HG02870 (cell line): ENCODE results near the gene SNX30.

Experiments used
- ATAC-seq: cut with Tn5 transposase; IDR thresholded peaks from one replicate; pipeline ENCODE4 v1.9.1; 2021; ENCODE audit warnings: mild to moderate bottlenecking, moderate library complexity; ENCODE audit not compliant: unreplicated experiment

The SNX30 gene

GRCh38 chr9:112914524-112914923 lies 164.0 kb downstream of the SNX30 start:
- ATAC-seq, result no peak

GRCh38 chr9:112917047-112917986 lies 166.8 kb downstream of the SNX30 start:
- ATAC-seq, result no peak

- no peak for ATAC-seq
Measured at GRCh38 chr9:112917987-112918362, 167.4 kb downstream of the SNX30 start.

- no peak for ATAC-seq
Measured at GRCh38 chr9:112921549-112921948, 171.0 kb downstream of the SNX30 start.
